H1 (cell line): ENCODE measurements around the gene TEDC1. TPM values are rescaled to one million over a fixed set of nuclear protein-coding genes. Genes with fewer than 3 reads are reported as not detected.

Experiments
- ASH2L ChIP-seq: fragments of 200-600, 300-600 bp; sonication (generic); IDR thresholded peaks from one replicate; pipeline ENCODE4 v1.7.1; 2017; ENCODE audit warnings: low read length
- BRCA1 ChIP-seq: IDR thresholded peaks from 2 replicates; pipeline ENCODE4 v1.6.1; 2012; ENCODE audit warnings: low read depth, low read length, improper control_type of control experiment
- EP300 ChIP-seq, 2 experiments: IDR thresholded peaks; 1 replicate in 1 of 2; 2 replicates in 1 of 2; pipeline ENCODE4 v1.6.1; 2011 to 2012; ENCODE audit warnings: low read depth in 2 of 2, low read length in 2 of 2, mild to moderate bottlenecking in 2 of 2, borderline replicate concordance in 1 of 2, inconsistent platforms in 1 of 2, moderate library complexity in 1 of 2
- FOSL1 ChIP-seq: IDR thresholded peaks from 2 replicates; pipeline ENCODE4 v1.6.1; 2011; ENCODE audit warnings: mild to moderate bottlenecking, low read depth, low read length, moderate library complexity; ENCODE audit not compliant: insufficient read depth
- GABPA ChIP-seq: IDR thresholded peaks from 2 replicates; pipeline ENCODE4 v1.6.1; 2011; ENCODE audit warnings: mild to moderate bottlenecking, low read length, moderate library complexity, borderline replicate concordance; ENCODE audit not compliant: insufficient read depth
- JUND ChIP-seq: IDR thresholded peaks from 2 replicates; pipeline ENCODE4 v1.6.1; 2011; ENCODE audit warnings: mild to moderate bottlenecking, improper control_type of control experiment, low read length
- RBBP5 ChIP-seq: IDR thresholded peaks from 2 replicates; pipeline ENCODE4 v1.7.1; 2012; ENCODE audit warnings: low read depth, mild to moderate bottlenecking, inconsistent platforms, low read length, moderate library complexity, borderline replicate concordance
- SP4 ChIP-seq: IDR thresholded peaks from 2 replicates; pipeline ENCODE4 v1.6.1; 2012; ENCODE audit warnings: low read length, inconsistent platforms
- SRF ChIP-seq: IDR thresholded peaks from 2 replicates; pipeline ENCODE4 v1.6.1; 2011; ENCODE audit warnings: mild to moderate bottlenecking, low read depth, low read length, moderate library complexity
- polyA plus RNA-seq, 7 experiments: library from polyadenylated mRNA; depleted of rRNA in 3 of 7; stranded (reverse) in 5 of 7; unstranded in 2 of 7; fragments of >200 nt in 5 of 7; fragments of 200-250 nt in 2 of 7; gene quantifications; 1 replicate in 5 of 7; 2 replicates in 1 of 7; 4 replicates in 1 of 7; pipeline versions ENCODE4 v1.2.1 to v1.2.3, GENCODE V29; 2011 to 2013; ENCODE audit warnings: missing spikeins in 2 of 7, mixed read lengths in 2 of 7
- total RNA-seq: library from RNA; stranded (reverse); fragmentation: NEBNext Ultra II Directional; extraction: Animal tissue kit (Norgen Biotek cat#: 25700); gene quantifications from 2 replicates; pipeline ENCODE4 v1.2.1, GENCODE V29; 2021
- TF ChIP-seq, protein P1 (sequence below): fragments of 300-600 bp; sonication (generic); IDR thresholded peaks from 2 replicates; pipeline ENCODE4 v1.7.1; 2012; ENCODE audit warnings: low read length, moderate library complexity, mild to moderate bottlenecking, inconsistent platforms; ENCODE audit not compliant: insufficient replicate concordance

Gene TEDC1
- total and polyA plus RNA-seq, 2 of the 8 experiments (the other 6 are each of a cell fraction or from before 2014, with no cell fraction given), result 5.6 to 14.8 TPM

DNA sequence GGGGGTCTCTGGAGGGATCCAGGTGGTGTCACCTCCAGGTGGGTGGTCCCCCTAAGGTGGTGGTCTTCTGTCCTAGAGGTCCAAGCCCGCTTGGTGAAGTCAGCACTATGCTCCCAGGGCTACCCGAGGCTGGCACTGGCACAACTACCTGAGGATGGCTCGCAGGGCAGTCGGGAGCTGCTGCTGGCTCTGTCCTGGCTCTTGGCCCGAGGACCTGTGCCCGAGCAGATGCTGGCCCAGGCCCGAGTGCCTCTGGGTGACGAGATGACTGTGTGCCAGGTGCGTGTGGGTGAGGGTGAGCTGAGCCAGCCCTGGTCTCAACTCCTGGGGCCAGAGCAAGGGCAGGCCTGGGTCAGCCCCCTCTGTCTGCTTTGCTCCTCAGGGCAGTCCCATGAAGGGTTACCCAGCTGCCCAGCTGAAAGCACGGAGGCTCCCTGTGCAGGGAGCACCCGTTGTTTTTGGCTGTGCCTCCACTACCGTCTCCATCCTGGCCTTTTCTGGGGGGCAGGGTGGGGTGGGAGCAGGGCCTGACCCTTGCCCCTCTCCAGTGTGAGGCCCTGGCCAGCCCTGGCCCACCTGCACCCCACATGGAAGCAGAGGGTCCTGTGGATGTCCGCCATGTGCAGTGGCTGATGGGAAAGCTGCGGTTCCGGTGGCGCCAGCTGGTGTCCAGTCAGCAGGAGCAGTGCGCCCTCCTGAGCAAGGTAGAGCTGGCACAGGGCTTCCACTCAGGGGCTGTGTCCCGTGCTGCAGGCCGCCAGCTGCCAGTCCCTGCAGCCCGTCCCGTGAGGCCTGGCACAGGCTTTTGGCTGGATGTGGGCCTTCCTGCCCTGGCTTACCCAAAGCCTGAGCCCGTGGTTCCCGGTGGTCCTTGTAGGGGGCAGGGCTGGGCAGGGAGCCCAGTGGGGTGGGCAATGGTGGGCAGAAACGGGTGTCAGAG lies 1.3 kb downstream of the TEDC1 start (continued):
- TF ChIP-seq, protein P1, sequence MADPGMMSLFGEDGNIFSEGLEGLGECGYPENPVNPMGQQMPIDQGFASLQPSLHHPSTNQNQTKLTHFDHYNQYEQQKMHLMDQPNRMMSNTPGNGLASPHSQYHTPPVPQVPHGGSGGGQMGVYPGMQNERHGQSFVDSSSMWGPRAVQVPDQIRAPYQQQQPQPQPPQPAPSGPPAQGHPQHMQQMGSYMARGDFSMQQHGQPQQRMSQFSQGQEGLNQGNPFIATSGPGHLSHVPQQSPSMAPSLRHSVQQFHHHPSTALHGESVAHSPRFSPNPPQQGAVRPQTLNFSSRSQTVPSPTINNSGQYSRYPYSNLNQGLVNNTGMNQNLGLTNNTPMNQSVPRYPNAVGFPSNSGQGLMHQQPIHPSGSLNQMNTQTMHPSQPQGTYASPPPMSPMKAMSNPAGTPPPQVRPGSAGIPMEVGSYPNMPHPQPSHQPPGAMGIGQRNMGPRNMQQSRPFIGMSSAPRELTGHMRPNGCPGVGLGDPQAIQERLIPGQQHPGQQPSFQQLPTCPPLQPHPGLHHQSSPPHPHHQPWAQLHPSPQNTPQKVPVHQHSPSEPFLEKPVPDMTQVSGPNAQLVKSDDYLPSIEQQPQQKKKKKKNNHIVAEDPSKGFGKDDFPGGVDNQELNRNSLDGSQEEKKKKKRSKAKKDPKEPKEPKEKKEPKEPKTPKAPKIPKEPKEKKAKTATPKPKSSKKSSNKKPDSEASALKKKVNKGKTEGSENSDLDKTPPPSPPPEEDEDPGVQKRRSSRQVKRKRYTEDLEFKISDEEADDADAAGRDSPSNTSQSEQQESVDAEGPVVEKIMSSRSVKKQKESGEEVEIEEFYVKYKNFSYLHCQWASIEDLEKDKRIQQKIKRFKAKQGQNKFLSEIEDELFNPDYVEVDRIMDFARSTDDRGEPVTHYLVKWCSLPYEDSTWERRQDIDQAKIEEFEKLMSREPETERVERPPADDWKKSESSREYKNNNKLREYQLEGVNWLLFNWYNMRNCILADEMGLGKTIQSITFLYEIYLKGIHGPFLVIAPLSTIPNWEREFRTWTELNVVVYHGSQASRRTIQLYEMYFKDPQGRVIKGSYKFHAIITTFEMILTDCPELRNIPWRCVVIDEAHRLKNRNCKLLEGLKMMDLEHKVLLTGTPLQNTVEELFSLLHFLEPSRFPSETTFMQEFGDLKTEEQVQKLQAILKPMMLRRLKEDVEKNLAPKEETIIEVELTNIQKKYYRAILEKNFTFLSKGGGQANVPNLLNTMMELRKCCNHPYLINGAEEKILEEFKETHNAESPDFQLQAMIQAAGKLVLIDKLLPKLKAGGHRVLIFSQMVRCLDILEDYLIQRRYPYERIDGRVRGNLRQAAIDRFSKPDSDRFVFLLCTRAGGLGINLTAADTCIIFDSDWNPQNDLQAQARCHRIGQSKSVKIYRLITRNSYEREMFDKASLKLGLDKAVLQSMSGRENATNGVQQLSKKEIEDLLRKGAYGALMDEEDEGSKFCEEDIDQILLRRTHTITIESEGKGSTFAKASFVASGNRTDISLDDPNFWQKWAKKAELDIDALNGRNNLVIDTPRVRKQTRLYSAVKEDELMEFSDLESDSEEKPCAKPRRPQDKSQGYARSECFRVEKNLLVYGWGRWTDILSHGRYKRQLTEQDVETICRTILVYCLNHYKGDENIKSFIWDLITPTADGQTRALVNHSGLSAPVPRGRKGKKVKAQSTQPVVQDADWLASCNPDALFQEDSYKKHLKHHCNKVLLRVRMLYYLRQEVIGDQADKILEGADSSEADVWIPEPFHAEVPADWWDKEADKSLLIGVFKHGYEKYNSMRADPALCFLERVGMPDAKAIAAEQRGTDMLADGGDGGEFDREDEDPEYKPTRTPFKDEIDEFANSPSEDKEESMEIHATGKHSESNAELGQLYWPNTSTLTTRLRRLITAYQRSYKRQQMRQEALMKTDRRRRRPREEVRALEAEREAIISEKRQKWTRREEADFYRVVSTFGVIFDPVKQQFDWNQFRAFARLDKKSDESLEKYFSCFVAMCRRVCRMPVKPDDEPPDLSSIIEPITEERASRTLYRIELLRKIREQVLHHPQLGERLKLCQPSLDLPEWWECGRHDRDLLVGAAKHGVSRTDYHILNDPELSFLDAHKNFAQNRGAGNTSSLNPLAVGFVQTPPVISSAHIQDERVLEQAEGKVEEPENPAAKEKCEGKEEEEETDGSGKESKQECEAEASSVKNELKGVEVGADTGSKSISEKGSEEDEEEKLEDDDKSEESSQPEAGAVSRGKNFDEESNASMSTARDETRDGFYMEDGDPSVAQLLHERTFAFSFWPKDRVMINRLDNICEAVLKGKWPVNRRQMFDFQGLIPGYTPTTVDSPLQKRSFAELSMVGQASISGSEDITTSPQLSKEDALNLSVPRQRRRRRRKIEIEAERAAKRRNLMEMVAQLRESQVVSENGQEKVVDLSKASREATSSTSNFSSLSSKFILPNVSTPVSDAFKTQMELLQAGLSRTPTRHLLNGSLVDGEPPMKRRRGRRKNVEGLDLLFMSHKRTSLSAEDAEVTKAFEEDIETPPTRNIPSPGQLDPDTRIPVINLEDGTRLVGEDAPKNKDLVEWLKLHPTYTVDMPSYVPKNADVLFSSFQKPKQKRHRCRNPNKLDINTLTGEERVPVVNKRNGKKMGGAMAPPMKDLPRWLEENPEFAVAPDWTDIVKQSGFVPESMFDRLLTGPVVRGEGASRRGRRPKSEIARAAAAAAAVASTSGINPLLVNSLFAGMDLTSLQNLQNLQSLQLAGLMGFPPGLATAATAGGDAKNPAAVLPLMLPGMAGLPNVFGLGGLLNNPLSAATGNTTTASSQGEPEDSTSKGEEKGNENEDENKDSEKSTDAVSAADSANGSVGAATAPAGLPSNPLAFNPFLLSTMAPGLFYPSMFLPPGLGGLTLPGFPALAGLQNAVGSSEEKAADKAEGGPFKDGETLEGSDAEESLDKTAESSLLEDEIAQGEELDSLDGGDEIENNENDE, result no peak
- no peak for TF ChIP-seq GABPA
- no peak for TF ChIP-seq JUND
- TF ChIP-seq SP4, result no peak
- TF ChIP-seq ASH2L, result no peak
- no peak for TF ChIP-seq EP300 (IDR thresholded peaks at IDR 0.05; ENCODE audit: borderline replicate concordance in 1 of 2, low read depth in 2 of 2, low read length in 2 of 2)
- no peak for TF ChIP-seq FOSL1
- no peak for TF ChIP-seq BRCA1
- no peak for TF ChIP-seq SRF
- no peak for TF ChIP-seq RBBP5
